Measurements from ENCODE around the gene KIR3DL2. TPM values are rescaled to one million over a fixed set of nuclear protein-coding genes. Genes with fewer than 3 reads are reported as not detected.
"Not testable (repeated sequence)": the region's sequence is repeated elsewhere in the genome, so short reads cannot be mapped to it uniquely, and the experiment has no call there.

KIR3DL2 gene
- polyA plus RNA-seq, 2 donors: 0.04 TPM; not detected in 1

DNA sequence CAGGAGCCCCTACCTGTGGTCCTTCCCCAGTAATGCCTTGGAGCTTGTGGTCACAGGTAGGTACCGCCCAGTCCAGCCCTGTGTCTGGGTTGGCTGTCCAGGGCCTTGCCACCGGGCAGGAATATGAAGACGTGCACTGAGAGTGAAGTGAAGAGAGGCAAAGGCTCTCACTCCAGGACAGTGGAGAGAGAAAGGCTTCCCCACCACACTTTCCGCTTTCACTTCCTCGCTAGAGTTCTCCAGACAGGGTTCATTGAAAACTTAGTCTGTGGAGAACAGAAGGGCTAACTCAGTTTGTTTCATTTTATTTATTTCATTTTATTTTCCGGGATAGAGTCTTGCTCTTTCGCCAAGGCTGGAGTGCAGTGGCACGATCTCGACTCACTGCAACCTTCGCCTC, 38.0 kb downstream of the KIR3DL2 start:
- 88 to 92% methylated on average over 10 of the region's 10 CpGs for WGBS, 2 donors

GRCh38 chr19:54889566-54889965, 39.3 kb downstream of the KIR3DL2 start:
- no peaks in the 10 kb centered on the region for H3K4me1 ChIP-seq (ENCODE audit: control insufficient read depth in 2 of 2, insufficient read depth in 2 of 2, low read length in 1 of 2)
- no peaks in the 10 kb centered on the region for H3K9me3 ChIP-seq (ENCODE audit: control insufficient read depth in 2 of 2, insufficient read depth in 1 of 2, low read depth in 1 of 2, low read length in 1 of 2)
- no peaks in the 10 kb centered on the region for H3K36me3 ChIP-seq (ENCODE audit: control insufficient read depth in 2 of 2, insufficient read depth in 2 of 2, low read length in 1 of 2)
- H3K4me3 ChIP-seq (ENCODE audit: low read depth in 1 of 2, low read length in 2 of 2): no peak overlapping the region
- 70 to 76% methylated on average over 11 of the region's 11 CpGs for WGBS, 2 donors
- H3K27ac ChIP-seq (ENCODE audit: low read depth in 2 of 2, low read length in 1 of 2): no peak overlapping the region
- no peaks in the 10 kb centered on the region for H3K27me3 ChIP-seq (ENCODE audit: control insufficient read depth in 1 of 2, insufficient read depth in 2 of 2, low read length in 2 of 2)

More for the DNA sequence above, 38.0 kb downstream of the KIR3DL2 start:
- Histone ChIP-seq H3K27ac (ENCODE audit: low read depth in 2 of 2, low read length in 1 of 2) (no peak overlapping the region), H3K27me3 (ENCODE audit: control insufficient read depth in 1 of 2, insufficient read depth in 2 of 2, low read length in 2 of 2) (no peaks in the 10 kb centered on the region), H3K9me3 (ENCODE audit: control insufficient read depth in 2 of 2, insufficient read depth in 1 of 2, low read depth in 1 of 2, low read length in 1 of 2) (no peaks in the 10 kb centered on the region), H3K4me1 (ENCODE audit: control insufficient read depth in 2 of 2, insufficient read depth in 2 of 2, low read length in 1 of 2) (no peaks in the 10 kb centered on the region), H3K4me3 (ENCODE audit: low read depth in 1 of 2, low read length in 2 of 2) (no peak overlapping the region), H3K36me3 (ENCODE audit: control insufficient read depth in 2 of 2, insufficient read depth in 2 of 2, low read length in 1 of 2) (no peaks in the 10 kb centered on the region)

- Histone ChIP-seq H3K27me3 (ENCODE audit: control insufficient read depth in 1 of 2, insufficient read depth in 2 of 2, low read length in 2 of 2) (no peaks in the 10 kb centered on the region), H3K9me3 (ENCODE audit: control insufficient read depth in 2 of 2, insufficient read depth in 1 of 2, low read depth in 1 of 2, low read length in 1 of 2) (no peaks in the 10 kb centered on the region), H3K27ac (ENCODE audit: low read depth in 2 of 2, low read length in 1 of 2) (no peak overlapping the region), H3K4me3 (ENCODE audit: low read depth in 1 of 2, low read length in 2 of 2) (no peak overlapping the region), H3K36me3 (ENCODE audit: control insufficient read depth in 2 of 2, insufficient read depth in 2 of 2, low read length in 1 of 2) (no peaks in the 10 kb centered on the region), H3K4me1 (ENCODE audit: control insufficient read depth in 2 of 2, insufficient read depth in 2 of 2, low read length in 1 of 2) (no peaks in the 10 kb centered on the region)
- 25 to 30% methylated on average over 7 of the region's 7 CpGs for WGBS, 2 donors
Observed at GRCh38 chr19:54893406-54893805, 43.2 kb downstream of the KIR3DL2 start.

- not testable (repeated sequence) for H3K4me3 ChIP-seq (ENCODE audit: low read depth in 1 of 2, low read length in 2 of 2); H3K9me3 ChIP-seq (ENCODE audit: control insufficient read depth in 2 of 2, insufficient read depth in 1 of 2, low read depth in 1 of 2, low read length in 1 of 2); H3K36me3 ChIP-seq (ENCODE audit: control insufficient read depth in 2 of 2, insufficient read depth in 2 of 2, low read length in 1 of 2); H3K4me1 ChIP-seq (ENCODE audit: control insufficient read depth in 2 of 2, insufficient read depth in 2 of 2, low read length in 1 of 2); H3K27ac ChIP-seq (ENCODE audit: low read depth in 2 of 2, low read length in 1 of 2); H3K27me3 ChIP-seq (ENCODE audit: control insufficient read depth in 1 of 2, insufficient read depth in 2 of 2, low read length in 2 of 2)
- 86 to 92% methylated on average over 16 of the region's 16 CpGs for WGBS, 2 donors
Observed at GRCh38 chr19:54894106-54894505, 43.9 kb downstream of the KIR3DL2 start.

GRCh38 chr19:54896036-54896435, 45.8 kb downstream of the KIR3DL2 start:
- Histone ChIP-seq H3K27ac (ENCODE audit: low read depth in 2 of 2, low read length in 1 of 2) (no peak overlapping the region), H3K27me3 (ENCODE audit: control insufficient read depth in 1 of 2, insufficient read depth in 2 of 2, low read length in 2 of 2) (no peaks in the 10 kb centered on the region), H3K9me3 (ENCODE audit: control insufficient read depth in 2 of 2, insufficient read depth in 1 of 2, low read depth in 1 of 2, low read length in 1 of 2) (no peaks in the 10 kb centered on the region), H3K36me3 (ENCODE audit: control insufficient read depth in 2 of 2, insufficient read depth in 2 of 2, low read length in 1 of 2) (no peaks in the 10 kb centered on the region), H3K4me1 (ENCODE audit: control insufficient read depth in 2 of 2, insufficient read depth in 2 of 2, low read length in 1 of 2) (no peaks in the 10 kb centered on the region), H3K4me3 (ENCODE audit: low read depth in 1 of 2, low read length in 2 of 2) (no peak overlapping the region)
- 86 to 89% methylated on average over 2 of the region's 2 CpGs for WGBS, 2 donors

DNA sequence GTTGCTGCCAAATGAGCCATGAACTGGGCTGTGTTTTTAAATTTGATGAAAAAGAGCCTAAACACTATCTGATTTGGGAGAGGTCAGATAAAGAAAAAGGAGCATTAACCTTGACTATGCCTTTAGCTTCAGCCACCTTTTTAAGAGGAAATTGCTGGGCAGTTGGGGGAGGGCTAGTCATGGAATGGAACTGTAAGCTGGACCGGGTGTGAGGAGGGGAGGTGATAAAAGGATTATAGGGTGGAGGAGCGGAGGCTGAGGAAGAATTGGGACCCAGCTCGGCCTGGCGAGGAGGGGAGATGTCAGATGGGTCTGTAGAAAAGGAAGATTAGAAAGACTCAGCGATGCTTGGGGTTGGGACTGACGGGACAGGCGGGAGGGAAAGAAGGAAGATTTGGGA, 48.4 kb downstream of the KIR3DL2 start:
- H3K4me1 ChIP-seq (ENCODE audit: control insufficient read depth in 2 of 2, insufficient read depth in 2 of 2, low read length in 1 of 2); H3K9me3 ChIP-seq (ENCODE audit: control insufficient read depth in 2 of 2, insufficient read depth in 1 of 2, low read depth in 1 of 2, low read length in 1 of 2); H3K27ac ChIP-seq (ENCODE audit: low read depth in 2 of 2, low read length in 1 of 2); H3K27me3 ChIP-seq (ENCODE audit: control insufficient read depth in 1 of 2, insufficient read depth in 2 of 2, low read length in 2 of 2); H3K36me3 ChIP-seq (ENCODE audit: control insufficient read depth in 2 of 2, insufficient read depth in 2 of 2, low read length in 1 of 2); H3K4me3 ChIP-seq (ENCODE audit: low read depth in 1 of 2, low read length in 2 of 2): not testable (repeated sequence)
- 69 to 79% methylated on average over 7 of the region's 7 CpGs for WGBS, 2 donors

DNA sequence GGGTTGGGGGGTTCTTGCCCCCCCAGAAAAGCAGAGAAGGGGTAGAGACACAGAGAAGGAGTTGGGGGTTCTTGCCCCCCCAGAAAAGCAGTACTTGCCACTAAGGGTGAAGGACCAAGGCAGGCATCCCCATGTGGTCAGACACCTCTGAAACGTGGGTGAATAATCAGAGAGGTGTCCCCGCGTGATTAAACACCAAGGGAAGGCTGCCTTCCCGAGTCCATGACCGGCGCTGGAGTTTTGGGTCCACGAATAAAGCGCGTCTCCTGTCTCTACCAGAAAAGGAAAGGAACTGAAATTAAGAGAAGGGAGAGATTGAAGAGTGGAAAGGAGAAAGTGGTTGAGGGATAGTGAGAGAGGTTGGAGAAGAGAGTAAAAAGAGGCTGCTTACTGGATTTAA, 49.4 kb downstream of the KIR3DL2 start:
- not testable (repeated sequence) for H3K36me3 ChIP-seq (ENCODE audit: control insufficient read depth in 2 of 2, insufficient read depth in 2 of 2, low read length in 1 of 2); H3K4me1 ChIP-seq (ENCODE audit: control insufficient read depth in 2 of 2, insufficient read depth in 2 of 2, low read length in 1 of 2); H3K4me3 ChIP-seq (ENCODE audit: low read depth in 1 of 2, low read length in 2 of 2); H3K9me3 ChIP-seq (ENCODE audit: control insufficient read depth in 2 of 2, insufficient read depth in 1 of 2, low read depth in 1 of 2, low read length in 1 of 2); H3K27ac ChIP-seq (ENCODE audit: low read depth in 2 of 2, low read length in 1 of 2); H3K27me3 ChIP-seq (ENCODE audit: control insufficient read depth in 1 of 2, insufficient read depth in 2 of 2, low read length in 2 of 2)
- 74 to 82% methylated on average over 9 of the region's 9 CpGs for WGBS, 2 donors

GRCh38 chr19:54901153-54901552, 50.9 kb downstream of the KIR3DL2 start:
- WGBS, 2 donors: 75 to 83% methylated on average over 7 to 8 of the region's 8 CpGs
- not testable (repeated sequence) for H3K27ac ChIP-seq (ENCODE audit: low read depth in 2 of 2, low read length in 1 of 2); H3K27me3 ChIP-seq (ENCODE audit: control insufficient read depth in 1 of 2, insufficient read depth in 2 of 2, low read length in 2 of 2); H3K4me3 ChIP-seq (ENCODE audit: low read depth in 1 of 2, low read length in 2 of 2); H3K4me1 ChIP-seq (ENCODE audit: control insufficient read depth in 2 of 2, insufficient read depth in 2 of 2, low read length in 1 of 2); H3K36me3 ChIP-seq (ENCODE audit: control insufficient read depth in 2 of 2, insufficient read depth in 2 of 2, low read length in 1 of 2); H3K9me3 ChIP-seq (ENCODE audit: control insufficient read depth in 2 of 2, insufficient read depth in 1 of 2, low read depth in 1 of 2, low read length in 1 of 2)

- H3K4me1 ChIP-seq (ENCODE audit: control insufficient read depth in 2 of 2, insufficient read depth in 2 of 2, low read length in 1 of 2): no peaks in the 10 kb centered on the region
- no peak overlapping the region for H3K27ac ChIP-seq (ENCODE audit: low read depth in 2 of 2, low read length in 1 of 2)
- no peaks in the 10 kb centered on the region for H3K36me3 ChIP-seq (ENCODE audit: control insufficient read depth in 2 of 2, insufficient read depth in 2 of 2, low read length in 1 of 2)
- H3K27me3 ChIP-seq (ENCODE audit: control insufficient read depth in 1 of 2, insufficient read depth in 2 of 2, low read length in 2 of 2): no peaks in the 10 kb centered on the region
- WGBS, 2 donors: 69% methylated on average over 3 of the region's 3 CpGs
- H3K9me3 ChIP-seq (ENCODE audit: control insufficient read depth in 2 of 2, insufficient read depth in 1 of 2, low read depth in 1 of 2, low read length in 1 of 2): no peaks in the 10 kb centered on the region
- H3K4me3 ChIP-seq (ENCODE audit: low read depth in 1 of 2, low read length in 2 of 2): no peak overlapping the region
Observed at GRCh38 chr19:54902061-54902460, 51.8 kb downstream of the KIR3DL2 start.

DNA sequence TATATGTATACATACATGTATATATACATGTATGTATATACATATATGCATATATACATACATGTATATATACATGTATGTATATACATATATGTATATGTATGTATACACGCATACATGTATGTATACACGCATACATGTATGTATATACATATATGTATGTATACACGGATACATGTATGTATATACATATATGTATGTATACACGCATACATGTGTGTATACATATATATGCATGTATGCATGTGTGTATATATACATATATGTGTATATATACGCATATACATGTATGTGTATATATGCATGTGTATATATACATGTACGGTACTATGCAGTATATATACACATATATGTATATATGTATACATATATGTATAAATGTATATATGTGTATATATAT, 53.1 kb downstream of the KIR3DL2 start:
- Histone ChIP-seq H3K27me3 (ENCODE audit: control insufficient read depth in 1 of 2, insufficient read depth in 2 of 2, low read length in 2 of 2) (no peaks in the 10 kb centered on the region), H3K9me3 (ENCODE audit: control insufficient read depth in 2 of 2, insufficient read depth in 1 of 2, low read depth in 1 of 2, low read length in 1 of 2) (no peaks in the 10 kb centered on the region), H3K36me3 (ENCODE audit: control insufficient read depth in 2 of 2, insufficient read depth in 2 of 2, low read length in 1 of 2) (no peaks in the 10 kb centered on the region), H3K4me3 (ENCODE audit: low read depth in 1 of 2, low read length in 2 of 2) (no peak overlapping the region), H3K4me1 (ENCODE audit: control insufficient read depth in 2 of 2, insufficient read depth in 2 of 2, low read length in 1 of 2) (no peaks in the 10 kb centered on the region), H3K27ac (ENCODE audit: low read depth in 2 of 2, low read length in 1 of 2) (no peak overlapping the region)
- WGBS, 2 donors: 94 to 96% methylated on average over 6 of the region's 6 CpGs

Measured in esophagus (tissue), 2 donors.